Anterior cingulate cortex (tissue), 58 donors: ENCODE results near the gene AKAP13.
"Not testable (repeated sequence)": the region's sequence is repeated elsewhere in the genome, so short reads cannot be mapped to it uniquely, and the experiment has no call there.

Source experiments
- DNase-seq, 58 donors: peaks; one replicate each; lab custom pipeline; 2025; lab: John Stamatoyannopoulos, UW

Gene AKAP13

DNA sequence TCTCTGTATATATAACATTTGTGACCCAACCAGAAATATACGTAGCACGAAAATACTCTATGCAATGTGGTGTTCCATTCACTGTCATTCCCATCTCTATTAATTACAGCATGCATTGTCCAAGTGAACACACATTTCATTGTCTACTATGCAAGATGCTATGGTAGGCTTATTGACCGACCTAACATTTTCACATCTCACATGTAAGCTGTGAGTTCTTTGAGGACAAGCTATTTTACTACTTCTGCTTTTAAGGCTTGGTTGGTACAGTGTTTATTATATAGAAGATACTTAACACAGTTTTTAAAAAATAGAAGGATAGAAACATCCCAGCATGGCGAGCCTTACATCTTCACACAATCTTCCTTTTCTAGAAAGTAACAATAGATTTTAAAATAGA lies 249.9 kb downstream of the AKAP13 start:
- DNase-seq, result no peak

DNA sequence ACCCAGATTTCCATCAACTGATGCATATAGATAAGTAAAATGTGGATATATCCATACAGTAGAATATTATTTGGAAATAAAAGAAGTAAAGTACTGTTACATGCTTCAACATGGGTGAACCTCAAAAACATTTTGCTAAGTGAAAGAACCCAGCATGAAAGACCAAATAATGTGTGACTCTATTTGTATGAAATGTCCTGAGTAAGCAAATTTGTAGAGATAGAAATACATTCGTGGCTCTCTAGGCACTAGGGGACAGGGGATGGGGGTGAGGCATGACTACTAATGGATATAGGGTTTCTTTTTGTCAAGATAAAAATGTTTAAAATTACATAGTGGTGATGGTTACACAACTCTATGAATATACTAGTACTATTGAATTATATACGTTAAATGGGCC lies 250.6 kb downstream of the AKAP13 start:
- DNase-seq, result no peak

DNA sequence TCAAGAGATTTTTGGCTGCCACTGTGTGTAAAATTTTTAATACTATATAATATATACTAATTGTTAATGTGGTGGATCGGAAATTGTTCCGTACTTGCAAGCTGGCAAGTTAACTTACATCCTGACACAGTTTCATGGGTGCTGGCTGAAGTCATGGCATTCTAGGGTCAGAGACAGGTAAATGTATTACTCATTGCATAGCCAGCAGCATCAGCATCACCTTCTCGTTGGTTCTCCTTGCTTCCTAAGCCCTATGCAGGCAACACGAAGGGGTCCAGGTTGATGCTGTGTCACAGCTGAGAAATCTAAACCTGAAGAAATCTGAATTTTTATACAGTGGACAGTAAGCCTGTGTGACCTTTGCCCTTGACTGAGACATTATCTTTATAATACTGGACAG lies 251.6 kb downstream of the AKAP13 start:
- no peak for DNase-seq

DNA sequence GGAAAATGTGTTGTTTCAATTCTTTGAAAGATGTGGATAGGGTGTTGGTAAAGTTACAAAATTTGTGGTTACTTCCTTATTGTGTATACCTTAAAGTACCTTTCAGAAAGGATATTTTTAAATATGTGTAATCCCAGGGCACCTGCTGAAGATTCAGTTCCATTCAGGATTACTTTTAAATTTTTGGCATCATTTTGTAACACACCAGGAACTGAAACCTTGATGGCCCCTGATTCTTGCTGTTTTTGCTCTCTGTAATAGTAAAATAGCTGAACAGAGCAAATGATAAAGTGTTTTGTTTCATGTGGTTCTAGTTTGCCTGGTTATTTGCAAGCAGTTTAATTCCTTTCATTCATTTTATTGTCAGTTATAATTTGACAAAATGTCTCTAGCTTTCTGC lies 253.5 kb downstream of the AKAP13 start:
- no peak for DNase-seq

DNA sequence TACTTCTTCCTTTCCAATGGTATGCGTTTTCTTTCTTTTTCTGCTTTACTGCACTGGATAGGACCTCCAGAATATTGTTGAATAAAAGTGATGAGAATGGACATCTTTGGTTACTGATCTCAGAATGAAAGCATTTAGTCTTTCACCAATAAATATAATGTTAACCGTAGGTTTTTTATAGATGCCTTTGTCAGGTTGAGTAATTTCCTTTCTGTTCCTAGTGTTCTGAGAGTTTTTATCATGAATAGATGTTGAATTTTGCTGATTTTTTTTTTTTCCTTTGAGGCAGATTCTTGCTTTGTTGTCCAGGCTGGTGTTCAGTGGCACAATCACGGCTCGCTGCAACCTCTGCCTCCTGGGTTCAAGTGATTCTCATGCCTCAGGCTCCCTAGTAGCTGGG lies 255.9 kb downstream of the AKAP13 start:
- DNase-seq, result no peak

DNA sequence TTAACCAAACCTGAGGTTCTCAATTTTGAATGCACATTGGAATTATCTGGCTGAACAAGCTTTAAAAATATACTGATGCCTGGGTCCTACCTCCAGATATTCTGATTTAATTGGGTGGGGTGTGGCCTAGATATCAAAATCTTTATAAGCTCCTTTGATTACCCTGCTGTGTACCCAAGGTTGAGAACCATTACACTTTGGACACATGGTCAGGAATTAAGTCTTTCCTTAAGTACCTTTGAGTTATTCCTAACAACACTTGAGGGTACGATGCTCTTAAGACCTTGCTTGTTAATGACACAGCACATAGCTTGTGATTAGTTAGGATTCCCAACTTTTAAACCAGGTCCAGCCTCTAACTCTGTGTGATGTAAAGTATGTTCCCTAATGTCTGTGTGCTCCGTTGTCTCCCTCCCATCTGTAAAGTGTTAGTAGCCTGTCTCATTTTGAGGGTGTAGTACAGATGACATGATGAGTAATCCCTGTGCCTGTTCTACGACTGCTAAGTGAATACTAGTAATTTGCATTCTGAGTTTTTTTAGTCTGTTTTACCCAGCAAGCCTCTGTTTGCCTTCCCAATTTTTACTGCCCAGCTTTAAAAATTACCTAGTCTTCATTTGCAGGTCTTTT lies 259.5 kb downstream of the AKAP13 start:
- no peak for DNase-seq

DNA sequence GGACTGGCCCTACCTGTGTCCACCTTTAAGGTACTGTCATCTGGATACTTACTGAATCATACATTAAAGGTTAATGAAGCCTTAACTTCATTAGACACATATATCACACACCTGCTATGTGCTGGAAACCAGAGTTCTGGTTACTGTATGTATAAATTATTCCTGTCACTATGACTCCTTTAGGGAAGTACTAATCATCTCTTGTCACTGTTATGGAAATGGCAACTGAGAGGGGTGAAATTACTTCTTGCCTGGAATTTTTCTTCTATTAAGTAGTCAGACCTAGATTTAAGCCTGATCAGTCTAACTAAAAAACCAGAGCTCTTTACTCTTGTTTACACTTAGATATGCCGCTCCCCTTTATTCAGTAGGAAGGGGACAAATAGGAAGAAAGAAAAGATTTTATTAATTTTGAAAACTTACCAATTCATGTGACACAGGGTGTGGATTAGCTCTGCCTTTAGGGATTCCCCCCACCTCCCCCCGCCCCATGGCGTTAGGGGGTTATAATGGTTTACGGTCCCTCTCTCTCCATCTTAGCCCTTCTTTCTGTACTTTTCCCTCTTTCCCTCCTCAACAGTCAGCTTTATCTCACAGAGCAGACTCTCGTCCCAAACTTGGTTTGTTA lies 261.8 kb downstream of the AKAP13 start:
- DNase-seq, result no peak

DNA sequence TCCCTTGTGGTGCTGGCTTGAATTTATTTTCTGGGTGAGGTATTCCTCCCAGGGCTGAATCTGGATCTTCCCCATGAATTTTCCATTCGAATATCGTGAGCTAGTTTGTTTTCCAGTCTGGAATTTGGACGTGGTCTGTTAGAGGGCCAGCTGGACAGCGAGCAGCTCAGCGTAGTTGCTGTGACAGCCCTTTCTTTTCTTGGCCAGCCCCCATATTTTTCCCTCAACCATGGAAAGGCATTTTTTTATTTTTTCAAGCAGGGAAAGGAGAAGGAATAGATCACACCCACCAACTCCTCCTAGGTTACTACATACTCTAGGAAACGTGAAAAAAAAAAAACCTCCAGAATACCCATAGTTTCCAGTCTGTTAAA lies 262.3 kb downstream of the AKAP13 start:
- peak in 2 of 58 donors; percentile 1 to 8 for DNase-seq

DNA sequence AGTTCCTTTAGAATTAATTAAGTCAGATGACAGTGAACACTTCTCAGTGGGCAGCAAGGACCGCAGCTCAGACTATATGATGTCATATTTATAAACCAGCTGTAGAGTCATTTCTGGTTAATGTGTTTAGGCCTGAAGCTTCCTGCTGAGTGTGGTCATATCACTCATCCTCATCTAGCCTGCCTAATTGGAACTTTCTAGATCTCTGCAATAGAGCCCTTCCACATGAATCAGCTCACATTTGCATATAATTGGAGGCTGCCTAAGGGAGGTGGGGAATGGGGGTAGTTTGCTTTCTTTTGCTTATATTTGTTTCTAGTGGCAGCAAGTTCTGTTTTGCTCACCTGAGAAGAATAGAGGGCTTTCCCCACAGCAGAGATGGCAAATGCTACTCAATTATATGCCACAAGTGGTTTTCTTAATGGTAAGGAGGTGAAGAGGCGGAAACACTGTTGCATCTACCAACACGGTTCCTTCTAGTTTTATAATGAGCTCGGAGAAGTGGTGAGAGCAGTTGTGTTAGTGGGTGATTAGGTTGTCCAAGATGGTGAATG lies 266.2 kb downstream of the AKAP13 start:
- DNase-seq, result no peak

DNA sequence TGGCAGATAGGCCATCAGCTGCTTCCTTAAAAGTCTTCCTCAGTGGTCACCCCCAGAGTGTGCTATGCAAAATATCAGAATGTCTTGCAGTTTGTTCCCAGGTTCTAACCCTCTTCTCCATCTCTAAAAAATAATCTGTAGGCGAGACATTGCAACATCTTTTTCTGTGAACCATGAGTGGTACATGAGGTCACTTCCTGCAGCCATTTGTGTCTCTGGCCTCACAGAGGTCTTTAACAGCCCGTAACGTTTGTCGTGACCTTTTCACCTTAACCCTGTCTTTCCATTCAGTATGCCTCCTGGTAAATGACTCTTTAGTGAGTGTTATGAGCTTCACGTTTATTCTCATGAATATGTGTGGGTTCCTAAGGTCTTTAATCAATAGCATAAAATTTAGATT lies 269.0 kb downstream of the AKAP13 start:
- DNase-seq, result no peak

DNA sequence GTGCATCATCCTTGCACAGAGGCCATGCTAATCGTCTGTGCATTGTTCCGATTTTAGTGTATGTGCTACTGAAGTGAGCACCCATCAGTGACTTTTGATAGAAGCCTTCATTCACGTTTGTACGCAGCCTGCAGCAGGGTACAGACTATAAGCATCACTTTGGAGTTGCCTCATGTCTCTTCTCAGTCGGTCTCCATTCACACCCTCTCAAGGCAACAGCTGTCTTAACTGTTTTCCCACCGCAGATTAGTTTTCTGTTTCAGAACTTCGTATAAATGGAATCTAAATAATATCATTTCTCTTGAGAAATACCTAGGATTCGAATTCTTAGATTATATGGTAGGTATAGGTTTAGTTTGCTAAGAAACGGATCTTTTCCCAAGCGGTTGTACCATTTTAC lies 271.1 kb downstream of the AKAP13 start:
- DNase-seq, result no peak

DNA sequence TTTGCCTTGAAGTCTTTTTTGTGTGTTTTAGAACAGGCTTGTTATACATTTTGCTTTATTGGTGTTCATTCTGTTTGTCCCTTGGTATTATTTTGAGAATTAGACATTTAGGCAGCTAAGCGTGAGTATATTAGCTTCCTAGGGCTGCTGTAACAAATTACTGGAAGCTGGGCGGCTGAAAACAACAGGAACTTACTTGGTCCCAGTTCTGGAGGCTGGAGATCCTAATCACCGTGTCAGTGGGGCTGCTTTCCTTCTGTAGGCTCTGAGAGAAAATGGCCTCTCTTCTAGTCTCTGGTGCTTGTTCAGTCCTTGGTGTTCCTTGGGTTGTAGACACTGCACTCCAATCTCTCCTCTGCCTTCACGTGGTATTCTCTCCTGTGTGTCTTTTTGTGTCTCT lies 272.1 kb downstream of the AKAP13 start:
- no peak for DNase-seq

DNA sequence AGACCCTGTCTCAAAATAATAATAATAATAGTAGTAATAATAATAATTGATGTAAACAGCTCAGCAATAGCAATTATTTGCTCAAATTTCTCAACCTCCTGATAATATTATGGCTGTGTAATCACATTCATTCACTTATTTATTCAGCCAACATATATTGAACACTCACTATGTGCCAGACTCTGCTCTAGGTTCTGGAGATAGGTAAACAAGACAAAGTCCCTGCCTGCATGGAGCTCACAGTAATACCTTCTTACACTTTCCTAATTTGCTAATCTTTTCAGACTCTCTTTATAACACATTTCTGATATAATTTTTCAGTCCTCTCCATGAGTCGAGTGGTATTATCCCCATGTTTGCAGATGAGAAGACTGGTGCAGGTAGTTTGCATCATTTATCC lies 276.7 kb downstream of the AKAP13 start:
- DNase-seq, result no peak

DNA sequence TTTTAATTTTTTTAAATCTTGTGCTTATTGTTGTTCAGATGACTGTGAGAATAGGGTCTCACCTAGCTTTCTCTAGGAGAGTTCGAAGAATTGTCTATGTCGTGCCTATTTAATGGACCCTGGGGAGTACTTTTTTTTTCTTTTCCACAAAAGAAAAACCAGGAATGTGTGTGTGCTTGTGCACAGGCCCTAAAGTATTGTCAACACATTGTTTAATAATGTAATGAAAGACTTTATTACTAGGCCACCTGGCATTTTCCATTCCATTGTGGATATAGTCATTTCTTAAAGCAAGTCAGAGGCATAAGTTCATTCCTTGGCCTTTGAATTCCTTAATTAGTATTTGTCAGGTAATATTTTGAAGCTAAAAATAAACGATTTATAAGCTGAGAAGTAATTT lies 278.4 kb downstream of the AKAP13 start:
- DNase-seq, result no peak

DNA sequence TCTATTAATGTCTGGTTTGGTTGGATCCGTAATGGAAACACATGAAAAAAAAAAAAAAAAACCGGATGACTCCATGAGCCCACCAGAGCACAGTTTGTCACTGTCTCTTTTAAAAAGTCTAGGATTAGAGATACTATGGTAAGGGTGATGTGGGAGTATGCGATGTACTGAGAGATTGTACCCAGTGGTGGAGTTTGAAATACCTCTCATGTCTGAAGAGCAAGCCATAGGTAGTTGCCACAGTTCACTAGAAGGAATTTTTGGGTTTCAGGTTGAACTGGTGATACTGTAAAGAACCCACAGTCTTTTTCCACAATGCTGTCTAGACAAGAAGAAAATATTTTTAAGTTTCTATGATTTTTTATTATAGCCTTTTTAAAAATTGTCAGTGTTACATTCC lies 281.5 kb downstream of the AKAP13 start:
- no peak for DNase-seq

DNA sequence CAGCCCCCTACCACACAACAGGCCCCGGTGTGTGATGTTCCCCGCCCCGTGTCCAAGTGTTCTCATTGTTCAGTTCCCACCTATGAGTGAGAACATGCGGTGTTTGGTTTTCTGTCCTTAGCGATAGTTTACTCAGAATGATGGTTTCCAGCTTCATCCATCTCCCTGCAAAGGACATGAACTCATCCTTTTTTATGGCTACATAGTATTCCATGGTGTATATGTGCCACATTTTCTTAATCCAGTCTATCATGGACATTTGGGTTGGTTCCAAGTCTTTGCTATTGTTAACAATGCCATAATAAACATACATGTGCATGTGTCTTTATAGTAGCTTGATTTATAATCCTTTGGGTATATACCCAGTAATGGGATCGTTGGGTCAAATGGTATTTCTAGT lies 285.3 kb downstream of the AKAP13 start:
- DNase-seq, result not testable (repeated sequence)

DNA sequence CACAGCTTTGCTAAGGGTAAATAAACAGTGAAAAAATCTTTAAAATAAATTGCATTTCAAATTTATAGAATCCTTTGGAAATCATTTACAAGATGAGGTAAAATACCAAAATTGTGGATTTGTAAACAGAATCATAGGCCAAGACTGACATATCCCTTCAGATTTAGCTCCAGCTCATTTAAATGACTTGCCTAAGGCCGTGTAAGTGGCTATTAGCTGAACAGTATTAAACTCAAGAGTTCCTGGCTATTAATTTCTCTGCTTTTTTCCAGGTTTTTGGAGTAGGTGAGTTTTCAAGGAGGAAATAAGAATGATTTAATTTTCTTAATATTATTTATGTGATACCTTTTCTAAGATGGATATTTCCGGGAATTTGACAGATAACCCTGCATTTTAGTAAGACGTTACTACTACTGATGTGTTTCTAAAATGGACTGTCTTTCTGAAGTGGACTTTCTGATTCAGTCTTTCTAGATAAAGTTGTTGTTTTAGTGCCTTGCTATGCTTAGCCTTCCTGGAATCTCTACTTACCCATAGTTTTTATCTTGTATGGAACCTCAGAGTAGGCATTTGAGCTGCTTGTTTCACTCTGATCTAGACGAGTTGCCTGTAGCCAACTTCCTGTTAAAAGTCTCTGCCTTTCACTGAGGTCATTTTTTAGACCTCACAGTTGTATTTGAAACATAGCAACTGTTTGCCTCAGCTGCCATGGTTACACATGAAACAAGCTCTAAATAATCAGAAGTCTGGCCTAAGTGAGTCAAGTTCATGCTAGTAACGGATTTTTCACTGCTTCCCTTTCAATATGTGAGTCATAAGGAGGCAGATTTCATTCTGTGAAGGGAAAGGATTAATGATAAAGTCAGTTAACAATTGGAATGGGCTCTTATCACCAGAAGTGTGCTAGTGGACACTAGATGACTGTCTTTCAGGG lies 287.4 kb downstream of the AKAP13 start:
- DNase-seq, result no peak

DNA sequence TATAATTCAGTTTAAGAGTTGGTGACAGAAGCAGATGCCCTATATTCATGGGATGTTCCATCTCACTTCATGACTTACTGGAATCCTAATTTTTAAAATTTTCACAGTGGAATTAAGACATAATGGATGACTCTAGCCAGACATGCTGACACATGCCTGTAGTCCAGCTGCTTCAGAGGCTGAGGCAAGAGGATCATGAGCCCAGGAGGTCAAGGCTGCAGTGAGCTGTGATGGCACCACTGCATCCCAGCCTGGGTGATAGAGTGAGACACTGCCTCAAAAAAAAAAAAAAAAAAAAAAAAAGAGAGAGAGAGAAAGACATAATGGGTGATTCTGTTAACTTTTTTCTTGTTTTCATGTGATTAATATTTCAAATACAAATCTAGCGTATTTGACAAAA lies 290.8 kb downstream of the AKAP13 start:
- no peak for DNase-seq

DNA sequence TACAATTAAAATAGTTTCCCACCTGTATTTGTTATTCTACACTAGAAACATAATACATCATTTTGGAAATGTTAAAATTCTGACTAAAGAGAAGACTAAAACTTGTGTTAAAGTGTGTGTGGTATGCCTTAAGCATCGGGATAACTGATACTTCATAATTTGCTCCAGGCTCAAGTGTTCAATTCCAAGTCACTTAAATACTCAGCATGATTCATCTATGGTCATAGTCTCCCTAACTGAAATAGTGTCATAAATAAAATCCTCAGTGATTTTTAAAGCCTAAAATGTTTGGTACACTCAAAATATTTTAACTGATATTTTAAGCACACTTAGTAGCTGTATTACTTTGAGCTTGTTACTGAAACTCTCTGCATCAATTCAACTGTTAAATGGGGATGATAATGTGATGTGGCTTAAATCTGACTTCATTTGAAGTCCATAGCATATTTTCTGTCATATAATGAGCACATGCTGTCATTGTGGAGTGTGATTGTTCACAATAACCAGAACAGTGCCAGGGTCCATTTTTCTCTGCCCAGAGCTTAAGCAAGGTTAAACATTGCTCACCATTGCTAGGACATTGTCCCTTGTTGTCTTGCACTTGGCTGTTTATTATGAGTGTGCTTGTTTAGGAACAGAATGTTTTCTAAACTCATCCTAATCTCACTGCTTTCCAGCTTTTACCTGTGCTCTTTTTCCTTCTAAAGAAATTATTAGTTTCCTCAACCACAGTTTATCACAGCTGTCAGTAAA lies 292.1 kb downstream of the AKAP13 start:
- DNase-seq, result no peak

DNA sequence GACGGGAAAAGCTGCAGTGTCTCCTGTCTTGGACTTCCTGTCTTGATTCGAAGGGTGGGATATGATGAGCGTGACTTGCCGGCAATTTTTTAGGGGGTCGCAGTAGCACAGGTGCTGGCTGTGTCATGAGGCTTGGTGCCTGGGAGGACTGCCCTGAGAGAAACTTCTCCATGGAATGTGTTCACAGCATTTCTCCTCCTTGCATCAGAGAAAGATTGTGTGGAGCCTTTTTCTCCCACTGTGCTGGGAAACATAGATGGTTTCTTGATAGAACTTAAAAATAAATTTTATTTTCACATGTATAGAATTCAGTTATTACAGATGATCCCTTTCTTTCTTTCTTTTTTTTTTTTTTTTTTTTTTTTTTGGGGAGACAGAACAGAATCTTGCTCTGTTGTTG lies 292.9 kb downstream of the AKAP13 start:
- DNase-seq, result no peak
